Renal cortical epithelial cell (primary cell): Measurements from ENCODE around the gene TRPV5. TPM values are rescaled to one million over a fixed set of nuclear protein-coding genes. Genes with fewer than 3 reads are reported as not detected.

Experiments used
- DNase-seq: peaks from one replicate; pipeline ENCODE4 v3.0.0-alpha.2; 2011; ENCODE audit warnings: low read depth
- total RNA-seq: library from RNA; depleted of rRNA; stranded (reverse); fragments of >200 nt; gene quantifications from 2 replicates; pipeline ENCODE4 v1.2.3, GENCODE V29; 2014

Gene TRPV5
- total RNA-seq, 1 donor from 2014 or later = not detected

- DNase-seq = no peak
These were observed 7.5 kb upstream of the TRPV5 start for GRCh38 chr7:142940966-142941535.

GRCh38 chr7:142939226-142939910 lies 5.8 kb upstream of the TRPV5 start, which contains the start of gene LLCFC1:
LLCFC1 (plus strand) TSS chr7:142939484; CDS start chr7:142939622, 138 bp downstream.
- DNase-seq = no peak

GRCh38 chr7:142938611-142939010 lies 5.1 kb upstream of the TRPV5 start:
- no peak for DNase-seq

- no peak for DNase-seq
These were observed 2.5 kb upstream of the TRPV5 start for GRCh38 chr7:142935941-142936565.

GRCh38 chr7:142934056-142934455 lies 510 bp upstream of the TRPV5 start:
- no peak for DNase-seq

- DNase-seq = no peak
These were observed 462 bp downstream of the TRPV5 start for GRCh38 chr7:142933092-142933475.

- DNase-seq = no peak
These were observed 1.0 kb downstream of the TRPV5 start for GRCh38 chr7:142932386-142933091.

- no peak for DNase-seq
These were observed 3.3 kb downstream of the TRPV5 start for GRCh38 chr7:142930126-142930730.

- DNase-seq = no peak
These were observed 5.6 kb downstream of the TRPV5 start for GRCh38 chr7:142927949-142928348.

GRCh38 chr7:142927085-142927745 lies 6.3 kb downstream of the TRPV5 start:
- DNase-seq = no peak

- no peak for DNase-seq
These were observed 8.1 kb downstream of the TRPV5 start for GRCh38 chr7:142925413-142925812.

- DNase-seq = no peak
These were observed 10.2 kb downstream of the TRPV5 start for GRCh38 chr7:142923391-142923790.

- DNase-seq = no peak
These were observed 13.9 kb downstream of the TRPV5 start for GRCh38 chr7:142919656-142920055.

- no peak for DNase-seq
These were observed 14.6 kb downstream of the TRPV5 start for GRCh38 chr7:142918901-142919300.

GRCh38 chr7:142917447-142917846 lies 16.1 kb downstream of the TRPV5 start:
- DNase-seq = no peak

GRCh38 chr7:142916508-142916907 lies 17.0 kb downstream of the TRPV5 start:
- peak; percentile 39 for DNase-seq

- DNase-seq = no peak
These were observed 18.2 kb downstream of the TRPV5 start for GRCh38 chr7:142915315-142915714.

- DNase-seq = no peak
These were observed 19.4 kb downstream of the TRPV5 start for GRCh38 chr7:142914121-142914520.

- DNase-seq = no peak
These were observed 20.0 kb downstream of the TRPV5 start for GRCh38 chr7:142913566-142913965.

GRCh38 chr7:142913051-142913450 lies 20.5 kb downstream of the TRPV5 start:
- DNase-seq = no peak

GRCh38 chr7:142910481-142910880 lies 23.1 kb downstream of the TRPV5 start:
- no peak for DNase-seq

GRCh38 chr7:142910031-142910433 lies 23.5 kb downstream of the TRPV5 start:
- DNase-seq = peak; percentile 51
